Inferior parietal cortex (tissue), 1 donor: ENCODE data around the gene ATP13A1.
"Not testable (repeated sequence)": the region's sequence is repeated elsewhere in the genome, so short reads cannot be mapped to it uniquely, and the experiment has no call there.

Experiments used
- DNase-seq: peaks from one replicate; pipeline ENCODE4 v3.0.0-alpha.2; 2016; ENCODE audit errors: extremely low spot score

ATP13A1 gene

DNA sequence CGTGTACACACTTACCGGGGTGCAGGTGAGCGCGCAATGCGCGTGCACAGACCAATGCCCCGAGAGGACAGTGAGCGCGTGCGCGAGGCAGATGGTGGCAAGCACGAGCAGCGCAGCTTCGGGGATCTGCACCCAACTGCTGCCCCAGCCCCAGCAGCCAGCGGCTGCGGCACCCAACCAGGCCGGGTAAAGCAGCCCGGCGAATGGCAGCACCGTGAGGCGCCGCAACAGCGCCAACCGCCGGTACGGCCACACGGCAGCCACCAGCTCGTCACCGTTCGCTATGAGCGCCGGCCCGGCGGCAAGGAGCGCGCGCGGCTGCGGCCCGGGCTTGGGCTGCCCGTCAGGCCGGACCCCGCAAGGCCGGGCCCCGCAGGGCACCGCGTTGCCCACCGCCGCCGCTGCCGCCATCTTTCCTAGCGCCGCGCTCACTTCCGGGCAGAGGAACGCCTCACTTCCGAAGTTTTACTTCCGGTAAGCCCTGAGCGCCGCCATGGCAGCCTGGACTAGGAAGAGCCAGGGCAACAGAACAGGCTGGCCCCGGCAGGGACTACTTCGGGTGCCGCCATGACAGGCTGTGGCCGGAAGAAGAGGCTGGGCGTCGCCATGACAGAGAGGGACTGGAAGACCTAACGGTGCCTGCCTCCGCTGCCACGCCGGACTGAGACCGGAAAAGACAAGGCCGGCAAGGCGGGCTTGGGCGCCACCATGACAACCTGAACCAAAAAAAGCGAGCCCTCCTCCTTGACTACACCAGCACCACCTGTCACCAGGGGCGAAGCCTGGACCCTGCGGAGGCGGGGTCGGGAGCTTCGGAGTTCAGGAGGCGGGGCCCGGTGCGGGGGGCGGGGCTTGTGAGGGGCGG is at the start of gene ATP13A1:
TSS of gene ATP13A1 (minus strand) at position 421 of the 865 bp plus-strand sequence. CDS start at position 411, 10 bp downstream.
- DNase-seq: peak; percentile 97

DNA sequence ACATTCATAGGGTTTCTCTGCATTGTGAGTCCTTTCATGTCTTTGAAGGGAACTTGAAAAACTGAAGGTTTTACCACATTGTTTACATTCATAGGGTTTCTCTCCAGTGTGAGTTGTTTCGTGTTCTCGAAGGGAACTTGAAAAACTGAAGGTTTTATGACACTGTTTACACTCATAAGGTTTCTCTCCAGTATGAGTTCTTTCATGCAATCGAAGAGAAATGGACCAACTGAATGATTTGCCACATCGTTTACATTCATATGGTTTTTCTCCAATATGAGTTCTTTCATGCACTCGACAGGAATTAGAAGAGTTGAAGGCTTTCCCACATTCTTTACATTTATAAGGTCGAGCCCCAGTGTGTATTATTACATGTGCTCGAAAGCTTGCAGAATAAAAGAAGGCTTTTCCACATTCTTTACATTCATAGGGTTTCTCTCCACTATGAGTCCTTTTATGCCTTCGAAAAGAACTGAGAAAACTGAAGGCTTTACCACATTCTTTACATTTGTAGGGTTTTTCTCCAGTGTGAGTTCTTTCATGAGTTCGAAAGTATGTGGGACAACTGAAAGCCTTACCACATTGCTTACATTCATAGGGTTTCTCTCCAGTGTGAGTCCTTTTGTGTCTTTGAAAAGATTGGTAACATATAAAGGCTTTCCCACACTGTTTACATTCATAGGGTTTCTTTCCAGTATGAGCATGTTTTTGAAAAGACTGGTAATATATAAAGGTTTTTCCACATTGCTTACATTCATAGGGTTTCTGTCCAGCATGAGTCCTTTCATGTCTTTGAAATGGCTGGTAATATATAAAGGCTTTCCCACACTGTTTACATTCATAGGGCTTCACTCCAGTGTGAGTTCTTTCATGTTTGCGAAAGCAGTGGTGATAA is 48.7 kb upstream of the ATP13A1 start:
- no peak for DNase-seq

- DNase-seq: no peak
Observed at GRCh38 chr19:19711306-19711933, 47.9 kb upstream of the ATP13A1 start.

- no peak for DNase-seq
Observed at GRCh38 chr19:19710506-19710905, 47.0 kb upstream of the ATP13A1 start.

GRCh38 chr19:19704836-19705235 is 41.4 kb upstream of the ATP13A1 start:
- no peak for DNase-seq

DNA sequence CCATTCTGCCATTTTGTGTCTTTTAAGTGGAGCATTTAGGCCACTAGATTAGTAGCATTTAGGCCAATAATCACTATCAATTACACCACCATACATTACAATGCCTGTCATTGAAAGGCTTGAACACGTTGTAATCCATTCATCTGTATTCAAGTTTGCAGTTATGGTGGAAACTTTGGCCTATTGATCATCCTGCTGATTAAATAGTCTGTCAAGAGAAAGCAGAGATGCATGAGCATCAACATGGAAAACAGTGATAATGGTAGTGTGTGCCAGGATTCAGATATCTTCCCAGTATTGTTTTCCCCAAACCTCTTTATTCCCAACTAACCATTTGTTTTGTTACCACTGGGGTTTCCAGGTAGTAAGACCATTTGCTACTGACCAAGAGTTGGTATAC is 37.0 kb upstream of the ATP13A1 start:
- not testable (repeated sequence) for DNase-seq

- DNase-seq: no peak
Observed at GRCh38 chr19:19697589-19697988, 34.1 kb upstream of the ATP13A1 start.

- DNase-seq: no peak
Observed at GRCh38 chr19:19696386-19696785, 32.9 kb upstream of the ATP13A1 start.

- no peak for DNase-seq
Observed at GRCh38 chr19:19691683-19692082, 28.2 kb upstream of the ATP13A1 start.

GRCh38 chr19:19689023-19689422 is 25.5 kb upstream of the ATP13A1 start:
- DNase-seq: not testable (repeated sequence)

- no peak for DNase-seq
Observed at GRCh38 chr19:19687090-19687489, 23.6 kb upstream of the ATP13A1 start.

DNA sequence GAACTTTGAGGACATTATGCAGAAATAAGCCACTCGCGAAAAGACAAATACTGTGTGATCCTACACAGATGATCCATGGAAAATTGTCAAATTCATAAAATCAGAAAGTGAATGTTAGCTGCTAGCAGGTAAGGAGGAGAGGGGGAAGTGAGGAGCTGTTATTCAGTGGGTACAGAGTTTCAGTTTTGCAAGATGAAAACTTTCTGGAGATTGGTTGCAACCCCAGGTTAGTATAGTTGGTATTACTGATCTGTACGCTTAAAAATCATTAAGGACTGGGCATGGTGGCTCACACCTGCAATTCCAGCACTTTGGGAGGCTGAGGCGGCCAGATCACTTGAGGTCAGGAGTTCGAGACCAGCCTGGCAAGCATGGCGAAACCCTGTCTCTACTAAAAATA is 23.1 kb upstream of the ATP13A1 start:
- no peak for DNase-seq

DNA sequence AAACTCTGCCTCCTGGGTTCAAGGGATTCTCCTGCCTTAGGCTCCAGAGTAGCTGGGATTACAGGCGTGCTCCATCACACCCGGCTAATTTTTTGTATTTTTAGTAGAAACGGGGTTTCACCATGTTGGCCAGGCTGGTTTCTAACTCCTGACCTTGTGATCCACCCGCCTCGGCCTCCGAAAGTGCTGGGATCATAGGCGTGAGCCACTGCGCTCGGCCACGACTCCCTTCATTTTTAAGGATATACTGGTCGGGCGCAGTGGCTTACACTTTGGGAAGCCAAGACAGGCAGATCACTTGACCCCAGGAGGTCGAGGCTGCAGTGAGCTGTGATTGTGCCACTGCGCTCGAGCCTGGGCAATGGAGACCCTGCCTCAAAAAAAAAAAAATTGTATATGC is 22.6 kb upstream of the ATP13A1 start:
- not testable (repeated sequence) for DNase-seq

DNA sequence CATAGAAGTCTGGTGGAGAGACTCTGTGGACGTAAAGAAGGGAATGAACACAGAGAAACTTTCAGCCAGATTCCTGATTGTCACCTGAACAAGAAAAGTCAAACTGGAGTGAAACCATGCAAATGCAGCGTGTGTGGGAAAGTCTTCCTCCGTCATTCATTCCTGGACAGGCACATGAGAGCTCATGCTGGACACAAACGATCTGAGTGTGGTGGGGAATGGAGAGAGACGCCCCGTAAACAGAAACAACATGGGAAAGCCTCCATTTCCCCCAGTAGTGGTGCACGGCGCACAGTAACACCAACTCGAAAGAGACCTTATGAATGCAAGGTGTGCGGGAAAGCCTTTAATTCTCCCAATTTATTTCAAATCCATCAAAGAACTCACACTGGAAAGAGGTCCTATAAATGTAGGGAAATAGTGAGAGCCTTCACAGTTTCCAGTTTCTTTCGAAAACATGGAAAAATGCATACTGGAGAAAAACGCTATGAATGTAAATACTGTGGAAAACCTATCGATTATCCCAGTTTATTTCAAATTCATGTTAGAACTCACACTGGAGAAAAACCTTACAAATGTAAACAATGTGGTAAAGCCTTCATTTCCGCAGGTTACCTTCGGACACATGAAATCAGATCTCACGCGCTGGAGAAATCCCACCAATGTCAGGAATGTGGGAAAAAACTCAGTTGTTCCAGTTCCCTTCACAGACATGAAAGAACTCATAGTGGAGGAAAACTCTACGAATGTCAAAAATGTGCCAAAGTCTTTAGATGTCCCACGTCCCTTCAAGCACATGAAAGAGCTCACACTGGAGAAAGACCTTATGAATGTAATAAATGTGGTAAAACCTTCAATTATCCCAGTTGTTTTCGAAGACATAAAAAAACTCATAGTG is 15.9 kb upstream of the ATP13A1 start:
- no peak for DNase-seq

DNA sequence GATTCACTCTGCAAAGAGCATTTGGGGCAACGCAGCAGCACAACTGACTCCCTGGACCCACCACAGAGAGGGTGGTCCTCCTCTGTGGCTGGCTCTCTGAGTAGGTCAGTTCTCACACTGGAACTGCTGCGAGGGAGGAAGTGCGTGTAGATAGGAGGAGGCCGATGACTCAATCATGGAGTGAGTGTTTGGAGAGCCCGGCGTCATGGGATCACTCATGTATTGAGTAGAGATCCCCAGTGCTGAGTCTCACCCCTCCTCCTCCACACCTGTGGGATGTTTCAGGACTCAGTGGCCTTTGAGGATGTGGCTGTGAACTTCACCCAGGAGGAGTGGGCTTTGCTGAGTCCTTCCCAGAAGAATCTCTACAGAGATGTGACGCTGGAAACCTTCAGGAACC is 14.1 kb upstream of the ATP13A1 start:
- DNase-seq: no peak

GRCh38 chr19:19674315-19674714 is 10.8 kb upstream of the ATP13A1 start:
- DNase-seq: no peak

DNA sequence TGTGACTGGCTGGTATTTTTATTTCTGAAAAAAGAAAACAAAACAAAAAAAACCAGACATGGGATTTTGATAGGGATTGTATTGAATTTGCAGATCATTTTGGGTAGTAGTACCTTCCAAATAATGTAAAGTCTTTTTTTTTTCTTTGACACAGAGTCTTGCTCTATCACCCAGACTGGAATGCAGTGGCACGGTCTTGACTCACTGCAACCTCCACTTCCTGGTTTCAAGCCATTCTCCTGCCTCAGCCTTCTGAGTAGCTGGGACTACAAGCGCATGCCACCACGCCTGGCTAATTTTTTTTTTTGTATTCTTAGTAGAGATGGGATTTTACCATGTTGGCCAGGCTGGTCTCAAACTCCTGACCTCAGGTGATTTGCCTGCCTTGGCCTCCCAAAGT is 9.3 kb upstream of the ATP13A1 start:
- DNase-seq: no peak

DNA sequence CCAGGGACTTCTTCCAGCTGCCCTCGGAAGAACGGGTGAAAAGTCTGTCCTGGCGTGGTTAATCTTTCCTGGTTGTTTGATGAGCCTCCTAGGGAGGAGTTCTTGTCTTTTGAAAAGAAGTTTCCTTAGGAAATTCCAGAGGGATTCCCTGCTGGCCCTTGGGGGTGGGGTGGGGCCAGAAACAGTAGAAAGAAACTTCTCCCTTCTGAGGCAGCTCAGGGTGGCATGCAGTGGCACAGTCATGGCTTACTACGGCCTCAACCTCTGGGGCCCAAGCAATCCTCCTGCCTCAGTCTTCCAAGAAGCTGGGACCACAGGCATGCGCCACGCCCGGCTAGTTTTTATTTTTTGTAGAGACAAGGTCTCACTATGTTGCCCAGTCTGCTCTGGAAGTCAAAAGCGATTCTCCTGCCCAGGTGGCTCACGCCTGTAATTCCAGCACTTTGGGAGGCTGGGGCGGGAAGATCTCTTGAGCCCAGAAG is 6.6 kb upstream of the ATP13A1 start:
- no peak for DNase-seq

GRCh38 chr19:19668230-19669012 is 4.9 kb upstream of the ATP13A1 start, which contains the start of gene ZNF101:
ZNF101 (plus strand) TSS chr19:19668839; CDS start chr19:19668964, 125 bp downstream.
- peak; percentile 96 for DNase-seq

- DNase-seq: not testable (repeated sequence)
Observed at GRCh38 chr19:19665420-19665948, 2.0 kb upstream of the ATP13A1 start.
